Measurements from ENCODE around the gene DELE1.

DNA sequence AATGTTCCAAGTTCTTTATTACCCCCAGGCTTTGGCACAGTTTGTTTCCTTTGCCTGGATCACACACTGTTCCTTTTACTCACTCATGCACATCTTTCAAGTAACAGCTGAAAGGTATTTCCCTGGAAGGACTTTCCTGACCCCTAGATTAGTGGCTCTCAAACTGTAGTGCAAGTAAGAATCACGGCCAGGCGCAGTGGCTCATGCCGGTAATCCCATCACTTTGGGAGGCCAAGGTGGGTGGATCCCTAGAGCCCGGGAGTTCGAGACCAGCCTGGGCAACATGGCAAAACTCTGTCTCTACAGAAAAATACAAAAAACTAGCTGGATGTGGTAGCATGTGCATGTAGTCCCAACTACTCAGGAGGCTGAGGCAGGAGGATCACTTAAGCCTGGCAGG is 19.1 kb upstream of the DELE1 start:
- TF ChIP-seq POLR2A (IDR thresholded peaks at IDR 0.05; ENCODE audit: low read length), result no peak
- no peak for TF ChIP-seq GATA1 (IDR thresholded peaks at IDR 0.05; ENCODE audit: low read depth, low read length)

All from erythroblast (primary cell).